HepG2 (cell line): ENCODE results near the gene GPR65.

Experiments used
- FOXK1 ChIP-seq: sonication (generic); formaldehyde crosslinking; IDR thresholded peaks from 2 replicates; pipeline ENCODE4 v1.4.0; 2020; ENCODE audit warnings: low read depth, missing genetic modification reagents, borderline replicate concordance
- FOXM1 ChIP-seq: sonication (generic); formaldehyde crosslinking; IDR thresholded peaks from 2 replicates; pipeline ENCODE4 v1.5.0; 2020; ENCODE audit warnings: missing genetic modification reagents
- KDM5B ChIP-seq: sonication (generic); formaldehyde crosslinking; IDR thresholded peaks from 2 replicates; pipeline ENCODE4 v1.4.0; 2020; ENCODE audit warnings: missing genetic modification reagents, mild to moderate bottlenecking, borderline replicate concordance
- PTBP1 ChIP-seq: fragments of 200-400 bp; formaldehyde crosslinking; IDR thresholded peaks from 2 replicates; pipeline ENCODE4 v1.6.1; 2018; ENCODE audit warnings: low read length, low read depth; ENCODE audit not compliant: poor library complexity, severe bottlenecking
- ZNF446 ChIP-seq: sonication (generic); formaldehyde crosslinking; IDR thresholded peaks from 2 replicates; pipeline ENCODE4 v1.5.0; 2020; ENCODE audit warnings: mild to moderate bottlenecking, missing genetic modification reagents
- ZNF777 ChIP-seq: sonication (generic); formaldehyde crosslinking; IDR thresholded peaks from 2 replicates; pipeline ENCODE4 v1.4.0; 2020; ENCODE audit warnings: missing genetic modification reagents
- TF ChIP-seq, protein P1 (sequence below): sonication (generic); formaldehyde crosslinking; IDR thresholded peaks from 2 replicates; pipeline ENCODE4 v1.4.0; 2020; ENCODE audit warnings: missing genetic modification reagents

GRCh38 chr14:88025313-88025712 is 20.4 kb downstream of the GPR65 start:
- TF ChIP-seq PTBP1 (no peak), ZNF777 (no peak), ZNF446 (CRISPR knock-in tag) (no peak), FOXM1 (no peak), KDM5B (no peak), FOXK1 (CRISPR knock-in tag) (no peak)
- TF ChIP-seq, protein P1, sequence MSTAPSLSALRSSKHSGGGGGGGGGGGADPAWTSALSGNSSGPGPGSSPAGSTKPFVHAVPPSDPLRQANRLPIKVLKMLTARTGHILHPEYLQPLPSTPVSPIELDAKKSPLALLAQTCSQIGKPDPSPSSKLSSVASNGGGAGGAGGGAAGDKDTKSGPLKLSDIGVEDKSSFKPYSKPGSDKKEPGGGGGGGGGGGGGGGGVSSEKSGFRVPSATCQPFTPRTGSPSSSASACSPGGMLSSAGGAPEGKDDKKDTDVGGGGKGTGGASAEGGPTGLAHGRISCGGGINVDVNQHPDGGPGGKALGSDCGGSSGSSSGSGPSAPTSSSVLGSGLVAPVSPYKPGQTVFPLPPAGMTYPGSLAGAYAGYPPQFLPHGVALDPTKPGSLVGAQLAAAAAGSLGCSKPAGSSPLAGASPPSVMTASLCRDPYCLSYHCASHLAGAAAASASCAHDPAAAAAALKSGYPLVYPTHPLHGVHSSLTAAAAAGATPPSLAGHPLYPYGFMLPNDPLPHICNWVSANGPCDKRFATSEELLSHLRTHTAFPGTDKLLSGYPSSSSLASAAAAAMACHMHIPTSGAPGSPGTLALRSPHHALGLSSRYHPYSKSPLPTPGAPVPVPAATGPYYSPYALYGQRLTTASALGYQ = no peak
